Keratinocyte (primary cell): ENCODE measurements around the gene GFOD2. TPM values are rescaled to one million over a fixed set of nuclear protein-coding genes. Genes with fewer than 3 reads are reported as not detected.

Experiments
- DNase-seq: peaks from one replicate; pipeline ENCODE4 v3.0.0-alpha.2; 2011; ENCODE audit warnings: low read depth, missing footprints, low spot score
- FAIRE-seq: peaks from 2 replicates; lab custom pipeline; 2011; peaks lifted over from hg19 to GRCh38; lab: Jason Lieb, UNC
- H2AFZ ChIP-seq: 2 replicates; pipeline ENCODE4 v1.6.0; 2012; ENCODE audit warnings: low read length, control low read depth, inconsistent platforms; ENCODE audit not compliant: control insufficient read depth
- H3K27ac ChIP-seq: 2 replicates; pipeline ENCODE4 v1.5.1; 2011; ENCODE audit warnings: low read length; ENCODE audit not compliant: control insufficient read depth, insufficient read depth
- H3K27me3 ChIP-seq: 3 replicates; pipeline ENCODE4 v1.6.0; 2011; ENCODE audit warnings: low read length; ENCODE audit not compliant: control insufficient read depth, insufficient read depth; ENCODE audit errors: extremely low read depth
- H3K36me3 ChIP-seq, 2 experiments: 2 replicates in 1 of 2; 3 replicates in 1 of 2; pipeline ENCODE4 v1.5.1; 2011; ENCODE audit warnings: low read length in 2 of 2, mild to moderate bottlenecking in 1 of 2; ENCODE audit not compliant: control insufficient read depth in 2 of 2, insufficient read depth in 2 of 2; ENCODE audit errors: extremely low read depth in 1 of 2
- H3K4me1 ChIP-seq: 3 replicates; pipeline ENCODE4 v1.5.1; 2011; ENCODE audit warnings: low read length; ENCODE audit not compliant: control insufficient read depth, insufficient read depth; ENCODE audit errors: extremely low read depth
- H3K4me2 ChIP-seq: 3 replicates; pipeline ENCODE4 v1.6.0; 2011; ENCODE audit warnings: low read depth, low read length; ENCODE audit not compliant: control insufficient read depth, insufficient read depth; ENCODE audit errors: extremely low read depth
- H3K4me3 ChIP-seq, 3 experiments: fragments of 200-600 bp in 1 of 3; sonication (generic) in 1 of 3; 2 replicates in 2 of 3; 3 replicates in 1 of 3; pipeline ENCODE4 v1.5.1; 2011 to 2016; ENCODE audit warnings: low read length in 3 of 3, mild to moderate bottlenecking in 3 of 3, control low read depth in 2 of 3, inconsistent platforms in 1 of 3, low read depth in 1 of 3, mixed read lengths in 1 of 3, mixed run types in 1 of 3, moderate library complexity in 1 of 3; ENCODE audit not compliant: control insufficient read depth in 2 of 3, insufficient read depth in 2 of 3; ENCODE audit errors: extremely low read depth in 1 of 3
- H3K79me2 ChIP-seq: 2 replicates; pipeline ENCODE4 v1.6.0; 2012; ENCODE audit warnings: low read length; ENCODE audit not compliant: control insufficient read depth, insufficient read depth
- H3K9ac ChIP-seq: 3 replicates; pipeline ENCODE4 v1.6.0; 2011; ENCODE audit warnings: low read length; ENCODE audit not compliant: control insufficient read depth, insufficient read depth; ENCODE audit errors: extremely low read depth
- H3K9me1 ChIP-seq: 3 replicates; pipeline ENCODE4 v1.6.0; 2011; ENCODE audit warnings: low read length; ENCODE audit not compliant: control insufficient read depth, insufficient read depth; ENCODE audit errors: extremely low read depth
- H3K9me3 ChIP-seq: 2 replicates; pipeline ENCODE4 v1.5.1; 2012; ENCODE audit warnings: low read depth, low read length; ENCODE audit not compliant: control insufficient read depth
- H4K20me1 ChIP-seq: 3 replicates; pipeline ENCODE4 v1.6.0; 2011; ENCODE audit warnings: low read length; ENCODE audit not compliant: control insufficient read depth, insufficient read depth; ENCODE audit errors: extremely low read depth
- EZH2 ChIP-seq: IDR thresholded peaks from one replicate; pipeline ENCODE4 v1.6.1; 2012; ENCODE audit warnings: inconsistent platforms, mild to moderate bottlenecking, low read length, moderate library complexity
- dilution Hi-C: fragments of 300-500 bp; cut with MboI; formaldehyde crosslinking; loops from one replicate; pipeline ENCODE4 v1.7.0; 2020; ENCODE audit warnings: low sequenced_read_pairs; ENCODE audit not compliant: extremely low pct_ligation_motif_present
- polyA plus RNA-seq, 5 experiments: library from polyadenylated mRNA; depleted of rRNA in 3 of 5; stranded (reverse) in 3 of 5; stranded (forward) in 1 of 5; unstranded in 1 of 5; fragments of >200 nt; gene quantifications; 1 replicate in 1 of 5; 2 replicates in 3 of 5; 3 replicates in 1 of 5; pipeline versions ENCODE4 v1.2.1 to v1.2.3, GENCODE V29; 2011 to 2012; ENCODE audit warnings: missing spikeins in 2 of 5, low read depth in 1 of 5, low replicate concordance in 1 of 5
- TF ChIP-seq, protein P1 (sequence below), 3 experiments: IDR thresholded peaks in 1 of 3; conservative IDR thresholded peaks in 1 of 3; optimal IDR thresholded peaks in 1 of 3; 2 replicates in 2 of 3; 3 replicates in 1 of 3; pipeline versions ENCODE3 to v1.5.1; 2011; ENCODE audit warnings: low read length in 3 of 3, mild to moderate bottlenecking in 3 of 3, moderate library complexity in 2 of 3, control low read depth in 1 of 3, inconsistent platforms in 1 of 3; ENCODE audit not compliant: insufficient read depth in 2 of 3; ENCODE audit errors: extremely low read depth in 1 of 3

Gene GFOD2
- polyA plus RNA-seq, 1 donor (not counting 4 experiments of a cell fraction or from before 2014, with no cell fraction given), result 13.2 TPM

DNA sequence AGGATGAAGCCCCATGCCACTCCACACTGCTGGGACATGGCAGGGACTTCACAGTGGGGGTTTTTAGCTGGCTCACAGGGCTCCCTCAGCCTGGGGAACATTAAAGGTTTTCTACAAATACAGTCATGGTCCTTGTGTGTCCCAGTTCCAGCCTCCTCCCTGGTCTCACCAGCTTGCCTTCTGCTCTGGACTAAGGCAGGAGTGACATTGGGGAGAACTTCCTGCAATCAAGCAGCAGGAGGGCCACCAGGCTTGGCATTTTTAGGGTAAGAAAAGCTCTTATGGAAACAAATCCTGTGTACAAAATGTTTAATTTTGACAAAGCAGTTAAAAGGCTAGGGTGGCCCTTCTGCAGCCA is 56.5 kb downstream of the GFOD2 start:
- H3K9me1 ChIP-seq, result no peaks in the 10 kb centered on the region
- H3K9me3 ChIP-seq, result no peaks in the 10 kb centered on the region
- DNase-seq (no peak), FAIRE-seq (no peak)
- no peaks in the 10 kb centered on the region for H4K20me1 ChIP-seq
- no peak overlapping the region for H2AFZ ChIP-seq
- dilution Hi-C loops, result no loop called here
- H3K27ac ChIP-seq, result no peak overlapping the region
- no peaks in the 10 kb centered on the region for H3K27me3 ChIP-seq
- peaks cover 12% of the 10 kb centered on the region for H3K79me2 ChIP-seq
- H3K4me2 ChIP-seq, result no peak overlapping the region
- H3K4me3 ChIP-seq, result no peak overlapping the region
- H3K4me1 ChIP-seq, result peaks cover 19% of the 10 kb centered on the region
- no peak for TF ChIP-seq EZH2
- TF ChIP-seq, protein P1, sequence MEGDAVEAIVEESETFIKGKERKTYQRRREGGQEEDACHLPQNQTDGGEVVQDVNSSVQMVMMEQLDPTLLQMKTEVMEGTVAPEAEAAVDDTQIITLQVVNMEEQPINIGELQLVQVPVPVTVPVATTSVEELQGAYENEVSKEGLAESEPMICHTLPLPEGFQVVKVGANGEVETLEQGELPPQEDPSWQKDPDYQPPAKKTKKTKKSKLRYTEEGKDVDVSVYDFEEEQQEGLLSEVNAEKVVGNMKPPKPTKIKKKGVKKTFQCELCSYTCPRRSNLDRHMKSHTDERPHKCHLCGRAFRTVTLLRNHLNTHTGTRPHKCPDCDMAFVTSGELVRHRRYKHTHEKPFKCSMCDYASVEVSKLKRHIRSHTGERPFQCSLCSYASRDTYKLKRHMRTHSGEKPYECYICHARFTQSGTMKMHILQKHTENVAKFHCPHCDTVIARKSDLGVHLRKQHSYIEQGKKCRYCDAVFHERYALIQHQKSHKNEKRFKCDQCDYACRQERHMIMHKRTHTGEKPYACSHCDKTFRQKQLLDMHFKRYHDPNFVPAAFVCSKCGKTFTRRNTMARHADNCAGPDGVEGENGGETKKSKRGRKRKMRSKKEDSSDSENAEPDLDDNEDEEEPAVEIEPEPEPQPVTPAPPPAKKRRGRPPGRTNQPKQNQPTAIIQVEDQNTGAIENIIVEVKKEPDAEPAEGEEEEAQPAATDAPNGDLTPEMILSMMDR (optimal IDR thresholded peaks at IDR 0.05 in 1 of 3, IDR thresholded peaks at IDR 0.05 in 1 of 3, conservative IDR thresholded peaks at IDR 0.05 in 1 of 3; ENCODE audit: extremely low read depth in 1 of 3, insufficient read depth in 2 of 3, low read length in 3 of 3), result no peak
- no peak overlapping the region for H3K9ac ChIP-seq
- H3K36me3 ChIP-seq, result peaks cover 1 to 9% of the 10 kb centered on the region in 2 experiments

GRCh38 chr16:67661886-67662652 is 57.0 kb downstream of the GFOD2 start:
- Histone ChIP-seq H4K20me1 (no peaks in the 10 kb centered on the region), H3K9ac (no peak overlapping the region), H3K4me2 (no peak overlapping the region), H3K4me1 (peaks cover 13% of the 10 kb centered on the region), H3K27ac (no peak overlapping the region), H3K79me2 (peaks cover 12% of the 10 kb centered on the region), H3K9me3 (no peaks in the 10 kb centered on the region), H3K9me1 (no peaks in the 10 kb centered on the region), H3K27me3 (no peaks in the 10 kb centered on the region), H3K4me3 (no peak overlapping the region), H2AFZ (no peak overlapping the region), H3K36me3 (peaks cover 1 to 9% of the 10 kb centered on the region in 2 experiments)
- dilution Hi-C loops, result no loop called here
- no peak for TF ChIP-seq EZH2
- TF ChIP-seq, protein P1 (optimal IDR thresholded peaks at IDR 0.05 in 1 of 3, IDR thresholded peaks at IDR 0.05 in 1 of 3, conservative IDR thresholded peaks at IDR 0.05 in 1 of 3; ENCODE audit: extremely low read depth in 1 of 3, insufficient read depth in 2 of 3, low read length in 3 of 3), result no peak
- DNase-seq (no peak), FAIRE-seq (no peak)
